ENCODE results near the gene LOXHD1. TPM values are rescaled to one million over a fixed set of nuclear protein-coding genes. Genes with fewer than 3 reads are reported as not detected.

The LOXHD1 gene
- total RNA-seq, 1 donor from 2014 or later: 3.4 TPM

DNA sequence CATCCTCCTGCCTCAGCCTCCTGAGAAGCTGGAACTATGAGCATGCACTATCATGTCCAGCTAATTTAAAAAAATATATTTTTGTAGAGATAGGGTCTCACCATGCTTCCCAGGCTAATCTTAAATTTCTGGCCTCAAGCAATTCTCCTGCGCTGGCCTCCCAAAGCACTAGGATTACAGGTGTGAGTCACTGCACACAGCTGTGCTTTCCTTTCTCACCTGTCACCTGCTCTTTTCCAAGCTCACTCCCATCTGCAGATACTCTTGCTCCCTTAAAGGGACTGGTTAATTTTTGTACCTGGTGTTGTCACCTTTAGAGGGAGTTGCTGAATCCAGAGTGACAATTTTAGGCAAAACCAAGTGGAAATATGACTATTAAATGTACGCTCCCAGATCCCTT is 178.2 kb downstream of the LOXHD1 start:
- no peak for DNase-seq

- no peak for DNase-seq
Measured at GRCh38 chr18:46477425-46478011, 179.5 kb downstream of the LOXHD1 start.

- no peak for DNase-seq
Measured at GRCh38 chr18:46475390-46475752, 181.6 kb downstream of the LOXHD1 start.

DNA sequence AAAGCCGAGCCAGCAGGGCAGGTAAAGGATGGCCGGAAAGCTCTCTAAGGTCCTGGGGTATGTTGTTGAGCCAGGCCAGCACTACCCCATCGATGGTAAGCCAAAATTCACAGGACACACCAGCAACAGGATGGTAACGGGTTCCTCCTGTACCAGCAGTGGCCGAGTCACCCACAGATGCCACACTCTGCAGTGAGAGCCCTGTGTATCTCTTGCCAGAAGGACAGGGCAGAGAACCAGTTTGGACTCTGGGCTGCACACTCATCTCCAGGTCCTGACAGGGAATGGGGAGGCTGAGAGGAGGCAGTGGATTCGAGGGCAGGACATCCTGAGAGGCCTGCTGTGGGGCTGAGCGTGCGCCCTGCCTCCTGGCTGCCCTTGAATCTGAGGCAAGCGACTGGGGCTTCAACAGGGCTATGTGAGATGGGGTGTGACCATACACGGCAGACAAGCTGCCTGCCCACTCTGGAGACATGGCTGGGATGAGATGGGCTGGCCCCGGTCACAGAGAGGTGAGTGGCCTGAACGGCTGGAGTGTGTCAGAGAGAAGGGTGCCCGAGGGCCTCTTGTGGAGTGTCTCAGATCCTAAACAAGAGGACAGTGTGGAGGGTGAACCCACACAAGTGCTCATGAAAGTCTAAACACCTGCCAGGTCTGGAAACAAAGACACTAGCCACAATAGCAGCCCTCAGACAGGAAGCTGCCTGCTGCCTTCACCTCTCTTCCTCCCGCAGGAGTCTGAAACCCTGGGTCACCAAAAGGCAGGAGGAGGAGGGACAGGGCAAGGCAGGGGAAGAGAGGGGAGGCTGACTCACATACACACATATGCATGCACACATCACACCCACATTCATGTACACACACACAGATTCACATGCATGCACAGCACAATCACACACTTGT is 182.3 kb downstream of the LOXHD1 start:
- no peak for DNase-seq

DNA sequence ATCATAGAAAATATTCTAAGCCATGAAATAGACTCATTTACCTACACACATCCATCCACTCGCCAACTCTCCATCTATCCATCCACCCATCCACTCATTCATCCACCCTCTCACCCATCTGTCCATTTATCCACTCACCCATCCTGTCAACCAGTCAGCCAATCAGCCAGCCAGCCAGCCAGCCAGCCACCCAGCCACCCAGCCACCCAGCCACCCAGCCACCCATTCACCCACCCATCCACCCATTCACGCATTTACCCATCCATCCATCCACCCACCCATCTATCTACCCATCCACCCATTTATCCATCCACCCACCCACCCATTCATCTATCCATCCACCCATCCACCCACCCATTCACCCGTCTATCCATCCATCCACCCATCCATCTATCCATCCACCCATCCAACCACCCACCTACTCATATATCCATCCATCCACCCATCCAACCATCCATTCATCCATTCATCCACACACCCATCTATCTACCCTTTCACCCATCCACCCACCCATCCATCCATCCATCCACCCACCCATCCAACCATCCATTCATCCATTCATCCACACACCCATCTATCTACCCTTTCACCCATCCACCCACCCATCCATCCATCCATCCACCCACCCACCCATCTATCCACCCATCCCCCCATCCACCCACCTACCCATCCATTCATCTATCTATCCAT is 185.1 kb downstream of the LOXHD1 start:
- DNase-seq: no peak

DNA sequence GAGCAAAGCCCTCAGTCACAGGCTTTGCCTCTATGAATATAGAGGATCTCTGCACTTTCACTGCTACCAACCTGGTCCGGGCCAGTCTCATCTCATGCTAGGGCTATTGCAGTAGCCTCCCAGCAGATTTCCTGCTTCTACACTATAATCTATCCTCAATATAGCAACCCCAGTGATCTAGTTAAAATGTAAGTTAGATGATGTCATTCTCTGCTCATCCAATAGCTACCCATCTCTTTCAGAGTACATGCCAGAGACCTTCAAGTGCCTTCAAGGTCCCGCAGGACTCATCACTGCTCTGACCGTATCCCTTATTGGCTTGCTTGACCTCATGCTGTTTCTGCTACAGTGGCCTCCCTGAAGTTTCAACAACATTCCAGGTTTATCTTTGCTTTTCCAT is 186.3 kb downstream of the LOXHD1 start:
- DNase-seq: no peak

DNA sequence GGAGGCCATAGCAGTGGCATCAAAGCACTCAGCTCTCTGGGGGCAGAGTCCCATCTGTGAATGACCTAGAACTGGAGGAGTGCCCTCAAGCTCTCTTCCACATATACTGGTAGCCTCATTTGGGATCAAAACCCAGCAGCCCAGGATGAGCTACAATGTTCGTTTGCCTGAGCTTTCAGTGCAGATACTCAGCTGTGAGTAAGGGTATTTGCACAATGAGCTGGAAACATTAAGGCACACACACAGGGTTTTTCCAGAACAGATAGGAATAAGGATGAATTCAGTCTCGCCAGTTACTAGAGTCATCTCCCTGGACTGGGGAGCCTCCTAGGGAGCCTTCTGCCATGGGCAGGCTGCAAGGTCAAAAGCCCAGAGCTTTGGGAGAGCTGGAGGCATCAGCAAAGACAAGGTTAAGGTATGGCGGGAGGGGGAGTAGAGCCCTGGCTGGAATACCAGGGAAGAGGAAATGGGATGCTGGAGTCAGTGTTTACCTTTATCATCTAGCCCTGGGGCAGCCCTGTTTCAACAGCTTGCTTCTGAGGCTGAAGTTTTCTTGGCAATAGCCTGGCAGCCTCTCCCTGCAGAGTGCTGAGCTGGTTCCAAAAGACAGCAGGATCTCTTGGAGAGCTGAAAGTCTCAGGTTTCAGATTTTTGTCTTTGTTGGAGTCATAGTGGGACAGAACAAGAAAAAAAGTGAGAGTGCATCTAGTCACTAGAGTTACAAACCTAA is 187.7 kb downstream of the LOXHD1 start:
- DNase-seq: peak; percentile 80

DNA sequence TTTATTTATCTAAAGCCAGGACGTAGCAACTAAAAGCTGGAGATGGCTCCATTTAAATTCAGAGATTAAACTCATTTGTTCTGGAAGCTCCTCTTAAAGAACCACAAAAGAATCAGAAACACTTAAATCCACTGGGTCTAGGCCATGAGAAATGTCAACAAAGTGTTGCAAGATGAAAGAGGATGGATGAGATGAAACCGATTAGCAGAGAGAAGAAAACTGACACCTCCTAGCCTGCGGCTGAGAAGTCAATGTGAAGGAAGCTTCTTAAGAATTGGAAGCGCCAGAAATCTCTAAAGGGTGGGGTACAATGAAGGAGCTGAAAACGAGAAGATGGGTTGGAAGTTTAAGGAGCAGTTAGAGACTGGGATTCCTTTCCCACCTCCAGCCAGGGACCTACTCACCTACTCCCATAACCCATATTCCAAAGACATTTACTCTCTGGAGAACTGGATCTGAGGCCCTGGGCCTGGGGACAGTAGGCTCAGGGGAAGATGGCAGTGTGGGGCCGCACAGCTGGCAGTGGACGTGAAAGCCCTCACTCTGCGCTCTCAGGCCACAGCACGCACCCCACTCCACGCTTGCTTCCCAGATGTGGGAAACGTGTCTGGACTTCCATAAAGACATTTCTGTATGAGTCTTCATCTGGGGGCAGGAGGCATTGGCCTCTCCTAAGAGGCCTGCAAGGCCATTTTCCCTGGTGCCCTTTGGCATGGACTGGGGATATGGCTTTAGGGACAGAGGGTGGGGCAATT is 188.4 kb downstream of the LOXHD1 start:
- DNase-seq: peak; percentile 61

DNA sequence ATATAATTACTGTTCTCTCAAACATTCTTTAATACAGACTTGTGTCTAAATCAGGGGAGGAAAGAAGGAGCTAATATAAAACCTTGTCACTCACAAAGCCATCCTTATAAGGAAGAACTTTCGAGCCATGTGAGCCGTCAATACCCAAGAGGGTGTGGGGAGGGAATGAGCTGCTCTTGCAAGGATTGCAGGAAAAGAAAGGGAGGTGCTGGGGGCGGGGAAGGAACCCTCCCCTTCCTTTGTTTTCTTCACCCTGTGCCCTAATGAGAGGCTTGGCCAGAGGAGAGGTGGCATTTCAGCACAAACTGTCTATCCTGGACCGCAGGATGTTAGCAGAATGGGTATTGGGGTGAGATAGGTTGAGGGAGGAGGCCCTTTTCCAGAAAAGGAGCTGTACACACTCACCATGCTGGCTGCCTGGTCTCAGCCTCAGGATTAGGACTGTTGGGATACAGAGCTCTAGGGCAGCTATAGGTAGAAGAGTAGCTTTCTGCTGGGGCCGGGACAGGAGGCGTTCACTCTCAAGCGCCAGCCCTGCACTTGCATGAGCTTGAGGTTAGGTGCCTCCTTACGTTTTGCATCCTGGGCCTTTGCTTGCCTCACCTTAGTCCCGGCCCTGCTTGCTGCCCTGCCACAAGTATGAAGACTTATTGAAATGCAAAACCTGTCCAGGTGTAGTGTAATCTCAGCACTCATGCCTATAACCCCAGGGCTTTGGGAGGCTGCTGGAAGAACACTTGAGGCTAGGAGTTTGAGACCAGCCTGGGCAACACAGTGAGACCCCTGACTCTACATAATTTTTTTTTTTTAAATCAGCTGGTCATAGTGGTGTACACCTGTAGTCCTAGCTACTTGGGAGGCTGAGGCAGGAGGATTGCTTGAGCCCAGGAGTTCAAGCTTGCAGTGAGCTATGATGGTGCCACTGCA is 190.5 kb downstream of the LOXHD1 start:
- no peak for DNase-seq

DNA sequence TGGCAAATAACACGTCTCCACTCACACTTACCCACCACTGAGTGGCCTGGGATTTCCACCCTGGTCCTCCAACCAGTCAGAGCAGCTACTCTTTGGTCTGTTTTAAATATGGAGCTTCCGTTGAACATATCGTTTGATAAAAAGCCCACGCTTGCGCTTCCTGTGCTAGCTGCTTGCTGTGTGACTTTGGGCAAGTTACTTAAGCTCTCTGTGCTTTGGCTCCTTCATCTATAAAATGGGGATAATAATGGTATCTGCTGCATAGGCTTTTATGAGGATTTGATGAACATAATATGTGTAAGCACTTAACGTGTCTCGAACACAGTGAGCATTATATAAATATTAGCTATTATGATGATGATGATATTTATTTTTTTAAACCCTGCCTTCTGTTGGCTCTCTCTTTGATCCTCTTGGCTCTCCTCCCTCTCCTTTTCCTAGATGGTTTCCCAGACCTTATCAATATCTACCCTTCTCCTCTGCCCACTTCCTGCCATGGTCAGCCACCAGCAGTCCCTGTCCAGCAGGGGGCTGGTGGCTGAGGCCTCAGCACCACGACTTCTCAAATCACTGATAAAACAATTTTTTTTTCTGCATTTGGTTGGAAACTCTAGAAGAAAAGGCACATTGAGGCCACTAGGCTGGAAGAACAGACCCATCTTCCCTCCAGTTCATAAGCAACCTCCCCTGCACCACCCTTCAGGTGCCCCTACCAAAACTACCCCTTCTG is 191.9 kb downstream of the LOXHD1 start:
- no peak for DNase-seq

GRCh38 chr18:46462523-46462922 is 194.5 kb downstream of the LOXHD1 start:
- no peak for DNase-seq

- DNase-seq: no peak
Measured at GRCh38 chr18:46461993-46462392, 195.0 kb downstream of the LOXHD1 start.

DNA sequence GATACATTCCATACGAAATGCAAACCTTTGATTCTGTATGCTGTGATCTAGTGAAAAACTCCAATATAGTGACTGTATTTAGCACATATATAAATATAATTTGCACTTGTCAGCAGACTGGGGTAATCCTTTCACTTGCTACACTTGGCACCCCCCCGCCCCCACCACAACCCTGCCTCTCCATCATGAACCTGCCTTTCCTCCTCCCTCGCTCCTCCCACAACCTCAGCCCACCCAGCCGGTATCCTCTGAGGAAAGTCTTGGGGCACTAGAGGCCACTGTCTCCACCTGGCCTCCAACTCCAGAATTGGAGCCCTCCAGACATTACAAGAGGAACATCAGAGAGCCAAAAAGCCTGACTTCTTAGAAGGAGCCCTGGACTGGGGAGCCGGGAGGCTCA is 196.3 kb downstream of the LOXHD1 start:
- no peak for DNase-seq

DNA sequence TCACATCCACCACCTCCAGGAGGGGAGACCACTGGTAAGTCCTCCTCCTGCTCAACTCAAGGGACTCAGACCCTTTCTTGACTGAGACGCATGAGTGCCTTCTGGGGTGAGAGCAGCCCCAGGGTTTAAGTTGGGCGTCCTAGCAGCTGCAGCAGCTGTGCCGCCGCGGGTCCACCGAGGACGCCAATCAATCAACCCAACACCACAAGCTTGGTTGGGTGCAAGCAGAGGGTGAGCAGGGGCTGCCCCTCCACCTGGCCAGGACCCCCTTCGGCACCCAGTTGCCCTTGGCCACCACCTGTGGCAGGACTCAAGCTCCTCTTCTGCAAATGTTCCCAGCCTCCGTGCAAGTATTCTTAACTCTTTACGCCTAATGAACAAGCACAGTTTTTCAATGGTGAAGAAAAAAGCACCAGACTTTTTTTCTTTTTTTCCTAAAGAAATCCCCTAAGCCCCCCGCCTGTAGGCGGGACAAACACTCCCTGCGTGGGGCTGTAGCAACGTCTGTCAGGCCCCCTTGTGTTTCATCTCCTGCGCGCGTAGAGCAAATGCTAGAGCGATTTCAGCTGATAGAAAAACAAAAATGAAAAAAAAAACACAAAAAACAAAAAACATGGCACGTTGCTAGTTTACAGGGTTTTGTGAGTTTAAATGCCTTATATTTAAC is 197.1 kb downstream of the LOXHD1 start:
- DNase-seq: no peak

DNA sequence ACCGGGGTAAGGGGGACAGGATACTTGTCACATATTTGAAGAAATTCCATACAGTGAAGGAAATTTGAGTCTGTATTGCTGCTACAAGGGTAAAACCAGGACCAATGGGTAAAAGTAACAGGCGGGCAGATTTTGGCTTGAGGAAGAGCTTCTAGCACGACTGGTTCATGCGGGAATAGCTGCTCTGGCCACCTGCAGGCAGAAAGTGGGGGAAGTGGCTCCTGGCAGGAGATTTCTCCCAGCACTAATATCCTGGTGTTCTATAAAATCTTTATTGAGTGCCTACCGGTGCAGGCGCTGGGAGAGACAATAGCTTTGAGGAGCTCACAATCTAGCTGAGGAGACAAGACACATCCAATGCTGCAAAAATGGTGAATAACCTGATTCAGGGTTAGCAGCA is 198.5 kb downstream of the LOXHD1 start:
- DNase-seq: no peak

GRCh38 chr18:46456691-46457090 is 200.3 kb downstream of the LOXHD1 start:
- no peak for DNase-seq

DNA sequence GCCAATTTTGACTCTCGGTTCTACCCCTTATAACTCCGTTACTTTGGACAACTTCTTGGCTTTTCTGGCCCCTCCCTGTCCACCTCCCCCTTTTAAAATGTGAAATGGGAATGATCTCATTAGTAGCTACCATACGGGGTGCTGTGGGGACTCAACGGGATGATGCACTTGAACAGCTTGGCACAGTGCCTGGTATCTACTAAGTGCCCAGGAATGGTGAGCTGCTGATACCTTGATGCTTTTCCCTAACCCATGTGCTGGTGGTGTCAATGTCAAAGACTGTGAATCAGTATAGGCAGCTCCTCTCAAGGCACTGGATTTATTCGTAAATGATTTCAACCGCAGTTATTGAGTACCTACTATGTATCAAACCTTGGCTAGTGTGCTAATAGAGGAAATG is 204.2 kb downstream of the LOXHD1 start:
- DNase-seq: no peak

DNA sequence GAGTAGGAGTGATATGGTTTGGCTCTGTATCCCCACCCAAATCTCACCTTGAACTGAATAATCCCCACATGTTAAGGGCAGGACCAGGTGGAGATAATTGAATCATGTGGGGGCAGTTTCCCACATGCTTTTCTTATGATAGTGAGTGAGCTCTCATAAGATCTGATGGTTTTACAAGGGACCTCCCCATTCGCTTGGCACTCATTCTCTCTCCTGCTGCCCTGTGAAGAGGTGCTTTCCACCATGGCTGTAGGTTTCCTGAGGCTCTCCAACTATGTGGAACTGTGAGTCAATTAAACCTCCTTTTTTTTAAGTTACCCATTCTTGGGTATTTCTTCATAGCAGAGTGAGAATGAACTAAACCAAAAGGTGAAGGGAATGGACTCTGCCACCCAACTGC is 207.5 kb downstream of the LOXHD1 start:
- no peak for DNase-seq

DNA sequence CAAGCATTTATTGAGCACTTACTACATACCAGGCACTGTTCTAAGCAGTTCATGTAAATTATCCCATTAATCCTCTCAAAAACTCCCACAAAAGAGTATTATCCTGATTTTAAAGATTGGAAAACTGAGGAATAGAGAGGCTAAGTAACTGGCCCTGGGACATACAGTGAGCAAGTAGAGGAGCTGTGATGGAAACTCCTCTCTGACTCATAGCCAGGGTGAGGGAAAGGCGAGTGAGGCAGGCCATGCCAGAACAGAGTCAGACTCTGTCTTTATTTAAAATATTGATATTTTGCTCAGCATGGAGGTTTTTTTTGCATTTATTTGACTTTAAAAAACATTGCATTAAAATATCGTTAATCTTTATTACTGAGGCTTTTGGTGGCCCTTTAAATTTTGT is 208.0 kb downstream of the LOXHD1 start:
- DNase-seq: no peak

DNA sequence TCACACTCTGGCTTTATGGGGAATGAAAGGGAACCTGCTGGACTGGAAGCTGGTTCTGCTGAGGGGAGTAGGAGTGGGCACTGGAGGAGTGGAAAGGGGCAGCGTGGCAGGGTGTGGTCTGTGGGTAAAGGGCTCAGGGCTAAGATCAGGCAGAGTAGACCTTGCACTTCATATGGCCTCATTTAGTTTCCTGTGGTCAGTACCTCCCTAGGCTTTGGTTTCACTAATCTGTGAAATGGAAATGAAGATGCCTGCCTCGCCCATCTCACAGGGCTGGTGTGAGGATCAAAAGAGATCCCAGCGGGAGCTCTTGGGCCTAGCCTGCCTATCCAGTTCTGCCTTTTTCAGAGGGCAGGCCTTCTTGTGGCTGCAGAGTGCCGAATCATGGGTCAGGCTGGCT is 208.7 kb downstream of the LOXHD1 start:
- DNase-seq: no peak

All from tongue (tissue), 2 donors.